HepG2 (cell line): Measurements from ENCODE around the gene USP36. TPM values are rescaled to one million over a fixed set of nuclear protein-coding genes. Genes with fewer than 3 reads are reported as not detected.

ENCODE experiments used
- BCL3 ChIP-seq: sonication (generic); formaldehyde crosslinking; IDR thresholded peaks from 2 replicates; pipeline ENCODE4 v1.5.1; 2020; ENCODE audit warnings: mild to moderate bottlenecking, missing genetic modification reagents, moderate library complexity
- CAMTA2 ChIP-seq: sonication (generic); formaldehyde crosslinking; IDR thresholded peaks from 2 replicates; pipeline ENCODE4 v1.4.0; 2020; ENCODE audit warnings: mild to moderate bottlenecking, missing genetic modification reagents, borderline replicate concordance
- CC2D1A ChIP-seq: sonication (generic); formaldehyde crosslinking; IDR thresholded peaks from 2 replicates; pipeline ENCODE4 v1.8.1; 2023; ENCODE audit warnings: mild to moderate bottlenecking, missing genetic modification reagents
- FOXO4 ChIP-seq: sonication (generic); formaldehyde crosslinking; conservative IDR thresholded peaks from 2 replicates; pipeline ENCODE4 v1.8.1; 2023; ENCODE audit warnings: missing genetic modification reagents
- HOXA5 ChIP-seq: sonication (generic); formaldehyde crosslinking; IDR thresholded peaks from 2 replicates; pipeline ENCODE4 v1.4.0; 2020; ENCODE audit warnings: missing genetic modification reagents
- IRF1 ChIP-seq: sonication (generic); formaldehyde crosslinking; IDR thresholded peaks from 2 replicates; pipeline ENCODE4 v1.4.0; 2020; ENCODE audit warnings: low read depth, mild to moderate bottlenecking, missing genetic modification reagents
- JUN ChIP-seq: sonication (generic); formaldehyde crosslinking; IDR thresholded peaks from 2 replicates; pipeline ENCODE4 v1.4.0; 2020; ENCODE audit warnings: mild to moderate bottlenecking, missing genetic modification reagents
- KLF6 ChIP-seq: IDR thresholded peaks from 2 replicates; pipeline ENCODE4 v1.8.0; 2016; ENCODE audit warnings: missing biosample characterization, missing genetic modification reagents
- MED8 ChIP-seq: sonication (generic); formaldehyde crosslinking; IDR thresholded peaks from 2 replicates; pipeline ENCODE4 v1.8.1; 2023; ENCODE audit warnings: mild to moderate bottlenecking, missing genetic modification reagents; ENCODE audit not compliant: insufficient replicate concordance
- MTA3 ChIP-seq: sonication (generic); formaldehyde crosslinking; IDR thresholded peaks from 2 replicates; pipeline ENCODE4 v1.4.0; 2020; ENCODE audit warnings: missing genetic modification reagents
- MXD3 ChIP-seq: IDR thresholded peaks from 2 replicates; pipeline ENCODE4 v1.6.1; 2016; ENCODE audit warnings: mild to moderate bottlenecking, missing biosample characterization, missing genetic modification reagents
- NCOA5 ChIP-seq: sonication (generic); formaldehyde crosslinking; IDR thresholded peaks from 2 replicates; pipeline ENCODE4 v1.4.0; 2020; ENCODE audit warnings: missing genetic modification reagents
- PAX8 ChIP-seq: sonication (generic); formaldehyde crosslinking; IDR thresholded peaks from 2 replicates; pipeline ENCODE4 v1.8.0; 2022; ENCODE audit warnings: mild to moderate bottlenecking, missing genetic modification reagents, borderline replicate concordance
- POLR2G ChIP-seq: fragments of 200-400 bp; formaldehyde crosslinking; IDR thresholded peaks from 2 replicates; pipeline ENCODE4 v1.6.1; 2018; ENCODE audit warnings: mild to moderate bottlenecking, low read depth, low read length, moderate library complexity
- TCF7 ChIP-seq: sonication (generic); IDR thresholded peaks from 2 replicates; pipeline ENCODE4 v1.6.1; 2016; ENCODE audit warnings: antibody characterized with exemption, low read depth
- THYN1 ChIP-seq: sonication (generic); formaldehyde crosslinking; IDR thresholded peaks from 2 replicates; pipeline ENCODE4 v1.8.1; 2023; ENCODE audit warnings: low read depth, mild to moderate bottlenecking, moderate library complexity, missing genetic modification reagents, borderline replicate concordance
- TP53 ChIP-seq: sonication (generic); formaldehyde crosslinking; conservative IDR thresholded peaks from 2 replicates; pipeline ENCODE4 v1.4.0; 2020; ENCODE audit warnings: missing genetic modification reagents
- ZFP37 ChIP-seq: sonication (generic); formaldehyde crosslinking; IDR thresholded peaks from 2 replicates; pipeline ENCODE4 v1.4.0; 2020; ENCODE audit warnings: missing genetic modification reagents, borderline replicate concordance
- ZMAT3 ChIP-seq: sonication (generic); formaldehyde crosslinking; conservative IDR thresholded peaks from 2 replicates; pipeline ENCODE4 v1.7.0; 2021; ENCODE audit warnings: missing genetic modification reagents
- ZMYM3 ChIP-seq: sonication (generic); formaldehyde crosslinking; IDR thresholded peaks from 2 replicates; pipeline ENCODE4 v1.5.1; 2020; ENCODE audit warnings: mild to moderate bottlenecking, missing genetic modification reagents
- ZNF24 ChIP-seq: fragments of 450-650 bp; IDR thresholded peaks from 2 replicates; pipeline ENCODE4 v1.6.1; 2017; ENCODE audit warnings: antibody characterized with exemption, mild to moderate bottlenecking
- ZNF256 ChIP-seq: sonication (generic); formaldehyde crosslinking; conservative IDR thresholded peaks from 2 replicates; pipeline ENCODE4 v1.4.0; 2020; ENCODE audit warnings: missing genetic modification reagents
- ZNF350 ChIP-seq: sonication (generic); formaldehyde crosslinking; IDR thresholded peaks from 2 replicates; pipeline ENCODE4 v1.4.0; 2020; ENCODE audit warnings: mild to moderate bottlenecking, low read depth, missing genetic modification reagents, borderline replicate concordance
- ZNF354B ChIP-seq: sonication (generic); formaldehyde crosslinking; IDR thresholded peaks from 2 replicates; pipeline ENCODE4 v1.8.0; 2022; ENCODE audit warnings: mild to moderate bottlenecking, missing genetic modification reagents
- ZNF577 ChIP-seq: sonication (generic); formaldehyde crosslinking; IDR thresholded peaks from 2 replicates; pipeline ENCODE4 v1.4.0; 2020; ENCODE audit warnings: mild to moderate bottlenecking, low read depth, missing genetic modification reagents, borderline replicate concordance
- ZNF660 ChIP-seq: sonication (generic); formaldehyde crosslinking; IDR thresholded peaks from 2 replicates; pipeline ENCODE4 v1.5.1; 2020; ENCODE audit warnings: mild to moderate bottlenecking, low read depth, missing genetic modification reagents, borderline replicate concordance
- ZNF883 ChIP-seq: sonication (generic); formaldehyde crosslinking; IDR thresholded peaks from 2 replicates; pipeline ENCODE4 v1.5.1; 2020; ENCODE audit warnings: mild to moderate bottlenecking, missing genetic modification reagents; ENCODE audit errors: not compliant biosample characterization
- polyA plus RNA-seq, 8 experiments: library from polyadenylated mRNA; depleted of rRNA in 3 of 8; stranded (reverse) in 7 of 8; unstranded in 1 of 8; fragments of >200 nt; fragmentation: Illumina TruSeq in 4 of 8; extraction: Trizol in 4 of 8; gene quantifications; 2 replicates each; pipeline versions ENCODE4 v1.2.1 to v1.2.3, GENCODE V29; 2011 to 2016; ENCODE audit warnings: low read depth in 4 of 8, missing spikeins in 1 of 8, mixed read lengths in 1 of 8; ENCODE audit not compliant: insufficient read depth in 1 of 8
- total RNA-seq, 5 experiments: library from RNA; depleted of rRNA; stranded (reverse); fragments of >200 nt; fragmentation: Illumina TruSeq; extraction: Trizol; gene quantifications; 2 replicates each; pipeline ENCODE4 v1.2.3, GENCODE V29; 2016; ENCODE audit warnings: low read depth in 1 of 5

USP36 gene
- total and polyA plus RNA-seq, 2 of the 13 experiments (the other 11 are each of a cell fraction or from before 2014, with no cell fraction given) = 29.6 to 45.9 TPM

DNA sequence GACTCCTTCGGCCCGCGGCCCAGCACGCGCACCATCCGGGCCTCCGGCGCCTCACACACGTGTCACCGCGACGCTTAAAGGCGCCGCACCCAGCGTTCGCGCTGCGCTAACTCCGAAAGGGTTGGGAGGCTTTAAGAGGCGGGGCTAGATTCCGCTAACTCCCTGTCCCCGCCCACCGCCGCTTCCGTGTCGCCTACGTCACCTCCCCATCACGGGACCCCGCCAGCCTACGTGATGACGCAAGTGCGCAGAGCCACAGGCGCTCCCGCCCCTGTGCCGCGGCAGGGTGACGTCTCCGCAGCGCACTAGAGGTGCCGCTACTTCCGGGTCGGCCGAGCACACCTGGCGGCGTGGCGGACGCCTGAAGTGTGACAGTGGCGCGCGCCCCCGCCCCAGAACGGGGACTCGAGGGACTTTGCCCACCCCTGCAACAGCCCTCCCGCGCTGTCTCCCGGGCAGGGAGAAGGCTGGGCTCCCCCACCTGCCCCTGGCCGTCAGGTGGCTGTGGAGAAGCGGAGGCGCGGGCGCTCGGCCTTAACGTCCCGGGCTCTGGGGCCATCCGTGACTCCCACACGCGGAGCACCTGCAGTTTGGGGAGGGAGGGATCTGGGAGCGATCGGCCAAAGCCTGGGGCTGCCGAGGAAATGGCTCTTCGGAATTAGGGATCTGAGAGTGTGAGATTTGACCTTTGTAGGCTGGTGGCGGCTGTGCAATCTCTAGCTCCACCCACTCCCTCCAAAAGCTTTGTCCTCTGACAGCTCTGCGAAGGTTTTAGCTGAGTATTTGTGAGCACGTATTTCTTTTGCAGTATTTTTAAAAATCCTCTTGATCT, at the start of gene USP36 (continued):
- peak; percentile 76; the same call in 1 of the 2 replicates for TF ChIP-seq ZMAT3 (CRISPR knock-in tag)
- TF ChIP-seq ZNF660 = no peak
- peak; percentile 91 for TF ChIP-seq POLR2G
- TF ChIP-seq ZNF256 (CRISPR knock-in tag) = peak; percentile 85; the same call in 1 of the 2 replicates
- 0 out of 2 replicates have a peak, but pooled peaks have one; percentile 13 for TF ChIP-seq ZNF354B (CRISPR knock-in tag)
- TF ChIP-seq HOXA5 (CRISPR knock-in tag) = peak; percentile 98
- no peak; the same call in 1 of the 2 replicates for TF ChIP-seq THYN1 (CRISPR knock-in tag)
- 0 out of 2 replicates have a peak, but pooled peaks have one; percentile 35 for TF ChIP-seq IRF1 (CRISPR knock-in tag)
- peak; percentile 99 for TF ChIP-seq BCL3 (CRISPR knock-in tag)
- no peak for TF ChIP-seq ZNF577 (CRISPR knock-in tag)
- 0 out of 2 replicates have a peak, but pooled peaks have one; percentile 52 for TF ChIP-seq MTA3 (CRISPR knock-in tag)
- TF ChIP-seq ZMYM3 (CRISPR knock-in tag) = peak; percentile 78
- TF ChIP-seq JUN (CRISPR knock-in tag) = peak; percentile 98
- TF ChIP-seq CAMTA2 (CRISPR knock-in tag) = peak; percentile 98
- peak; percentile 98 for TF ChIP-seq ZNF883 (CRISPR knock-in tag)
- no peak; the same call in 1 of the 2 replicates for TF ChIP-seq TP53 (CRISPR knock-in tag)
- TF ChIP-seq ZNF350 = peak; percentile 99
- no peak for TF ChIP-seq CC2D1A (CRISPR knock-in tag)
- TF ChIP-seq ZFP37 (CRISPR knock-in tag) = peak; percentile 91; the same call in 1 of the 2 replicates
- no peak for TF ChIP-seq TCF7
- 0 out of 2 replicates have a peak, but pooled peaks have one; percentile 86 for TF ChIP-seq PAX8 (CRISPR knock-in tag)
- TF ChIP-seq FOXO4 (CRISPR knock-in tag) = no peak
- no peak for TF ChIP-seq ZNF24
- TF ChIP-seq MXD3 (CRISPR knock-in tag) = peak; percentile 93
- TF ChIP-seq KLF6 = peak; percentile 76
- TF ChIP-seq NCOA5 = no peak
- TF ChIP-seq MED8 (CRISPR knock-in tag) = peak; percentile 92
